DND-41 (cell line): ENCODE results near the gene ASTN1.

Experiments used
- ATAC-seq: fragments of 200-7000 bp; cut with Tn5 transposase; 3 replicates; pipeline ENCODE4 v1.9.1; 2021; ENCODE audit warnings: low read depth; ENCODE audit not compliant: insufficient read depth
- DNase-seq: peaks from one replicate; pipeline ENCODE4 v3.0.0-alpha.2; 2020
- H2AFZ ChIP-seq: 2 replicates; pipeline ENCODE4 v1.6.0; 2012; ENCODE audit warnings: low read depth, low read length
- H3K27ac ChIP-seq: 2 replicates; pipeline ENCODE4 v1.5.1; 2012; ENCODE audit warnings: low read length, inconsistent platforms
- H3K27me3 ChIP-seq: fragments of 200-600 bp; sonication (generic); 2 replicates; pipeline ENCODE4 v1.6.0; 2012; ENCODE audit warnings: low read length, mild to moderate bottlenecking, inconsistent platforms; ENCODE audit not compliant: insufficient read depth, poor library complexity
- H3K36me3 ChIP-seq: 2 replicates; pipeline ENCODE4 v1.5.1; 2012; ENCODE audit warnings: low read length, inconsistent platforms; ENCODE audit not compliant: insufficient read depth
- H3K4me1 ChIP-seq: 2 replicates; pipeline ENCODE4 v1.5.1; 2012; ENCODE audit warnings: mild to moderate bottlenecking, low read length; ENCODE audit not compliant: insufficient read depth
- H3K4me2 ChIP-seq: 2 replicates; pipeline ENCODE4 v1.6.0; 2012; ENCODE audit warnings: mild to moderate bottlenecking, moderate library complexity, low read length, inconsistent platforms; ENCODE audit not compliant: insufficient read depth
- H3K4me3 ChIP-seq, 2 experiments: fragments of 200-600 bp in 1 of 2; shearing (Covaris generic) in 1 of 2; 2 replicates each; pipeline ENCODE4 v1.5.1; 2012 to 2016; ENCODE audit warnings: inconsistent platforms in 2 of 2, low read length in 2 of 2, mild to moderate bottlenecking in 2 of 2, low read depth in 1 of 2, moderate library complexity in 1 of 2
- H3K79me2 ChIP-seq: 2 replicates; pipeline ENCODE4 v1.6.0; 2012; ENCODE audit warnings: low read length, inconsistent platforms; ENCODE audit not compliant: insufficient read depth
- H3K9ac ChIP-seq: 2 replicates; pipeline ENCODE4 v1.6.0; 2012; ENCODE audit warnings: low read depth, mild to moderate bottlenecking, inconsistent platforms, low read length, moderate library complexity
- H3K9me3 ChIP-seq: 2 replicates; pipeline ENCODE4 v1.5.1; 2012; ENCODE audit warnings: low read length, moderate library complexity, mild to moderate bottlenecking, inconsistent platforms; ENCODE audit not compliant: insufficient read depth, severe bottlenecking
- H4K20me1 ChIP-seq: 2 replicates; pipeline ENCODE4 v1.6.0; 2012; ENCODE audit warnings: low read length; ENCODE audit not compliant: insufficient read depth
- EZH2 ChIP-seq: IDR thresholded peaks from 3 replicates; pipeline ENCODE4 v1.6.1; 2012; ENCODE audit warnings: borderline replicate concordance, low read depth, mild to moderate bottlenecking, moderate library complexity, low read length, inconsistent platforms; ENCODE audit not compliant: severe bottlenecking
- TF ChIP-seq, protein P1 (sequence below): IDR thresholded peaks from 2 replicates; pipeline ENCODE4 v1.5.1; 2012; ENCODE audit warnings: borderline replicate concordance, low read length, moderate library complexity, mild to moderate bottlenecking; ENCODE audit not compliant: poor library complexity, severe bottlenecking; ENCODE audit errors: extremely low read depth

The ASTN1 gene

DNA sequence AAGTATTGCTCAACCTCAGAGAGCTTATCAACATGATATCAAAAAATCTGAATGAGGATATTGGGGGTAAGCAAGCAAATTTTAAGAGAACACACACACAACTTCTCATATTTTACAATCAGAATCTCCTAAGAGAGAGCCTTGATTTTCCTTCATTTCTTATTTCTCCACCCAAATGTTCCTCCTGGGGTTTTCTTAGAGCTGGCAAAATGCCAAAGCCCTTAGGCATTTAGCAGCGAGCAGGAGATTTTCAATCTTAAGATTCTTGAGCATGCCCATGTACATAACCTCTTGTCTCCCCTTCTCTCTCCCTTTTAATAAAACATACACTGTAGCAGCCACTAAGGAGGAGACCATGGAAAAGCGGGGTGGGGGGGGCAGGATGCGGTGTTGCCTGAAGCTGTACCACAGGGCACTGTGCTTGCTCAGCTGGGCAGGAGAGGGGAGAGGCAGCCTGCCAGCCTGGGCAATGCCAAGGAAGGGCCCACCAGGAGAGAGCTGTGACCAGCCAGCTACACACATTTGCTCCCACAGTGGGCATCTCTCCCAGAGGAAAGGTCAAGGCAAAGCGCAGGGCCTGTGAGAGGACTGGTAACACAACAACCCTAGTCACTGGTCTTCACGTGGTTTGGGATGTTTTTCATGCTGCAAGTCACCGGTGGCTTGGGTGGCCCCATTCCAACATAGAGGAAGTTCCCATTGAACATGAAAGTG is 10.6 kb upstream of the ASTN1 start:
- H2AFZ ChIP-seq, result no peak overlapping the region
- H3K79me2 ChIP-seq, result no peaks in the 10 kb centered on the region
- TF ChIP-seq, protein P1, sequence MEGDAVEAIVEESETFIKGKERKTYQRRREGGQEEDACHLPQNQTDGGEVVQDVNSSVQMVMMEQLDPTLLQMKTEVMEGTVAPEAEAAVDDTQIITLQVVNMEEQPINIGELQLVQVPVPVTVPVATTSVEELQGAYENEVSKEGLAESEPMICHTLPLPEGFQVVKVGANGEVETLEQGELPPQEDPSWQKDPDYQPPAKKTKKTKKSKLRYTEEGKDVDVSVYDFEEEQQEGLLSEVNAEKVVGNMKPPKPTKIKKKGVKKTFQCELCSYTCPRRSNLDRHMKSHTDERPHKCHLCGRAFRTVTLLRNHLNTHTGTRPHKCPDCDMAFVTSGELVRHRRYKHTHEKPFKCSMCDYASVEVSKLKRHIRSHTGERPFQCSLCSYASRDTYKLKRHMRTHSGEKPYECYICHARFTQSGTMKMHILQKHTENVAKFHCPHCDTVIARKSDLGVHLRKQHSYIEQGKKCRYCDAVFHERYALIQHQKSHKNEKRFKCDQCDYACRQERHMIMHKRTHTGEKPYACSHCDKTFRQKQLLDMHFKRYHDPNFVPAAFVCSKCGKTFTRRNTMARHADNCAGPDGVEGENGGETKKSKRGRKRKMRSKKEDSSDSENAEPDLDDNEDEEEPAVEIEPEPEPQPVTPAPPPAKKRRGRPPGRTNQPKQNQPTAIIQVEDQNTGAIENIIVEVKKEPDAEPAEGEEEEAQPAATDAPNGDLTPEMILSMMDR, result no peak
- TF ChIP-seq EZH2, result no peak
- no peaks in the 10 kb centered on the region for H3K27me3 ChIP-seq
- no peaks in the 10 kb centered on the region for H3K36me3 ChIP-seq
- no peaks in the 10 kb centered on the region for H4K20me1 ChIP-seq
- no peak overlapping the region for H3K9ac ChIP-seq
- ATAC-seq (no peak), DNase-seq (no peak)
- H3K4me1 ChIP-seq, result no peaks in the 10 kb centered on the region
- no peaks in the 10 kb centered on the region for H3K9me3 ChIP-seq
- no peak overlapping the region for H3K4me2 ChIP-seq
- no peak overlapping the region for H3K4me3 ChIP-seq
- no peak overlapping the region for H3K27ac ChIP-seq

DNA sequence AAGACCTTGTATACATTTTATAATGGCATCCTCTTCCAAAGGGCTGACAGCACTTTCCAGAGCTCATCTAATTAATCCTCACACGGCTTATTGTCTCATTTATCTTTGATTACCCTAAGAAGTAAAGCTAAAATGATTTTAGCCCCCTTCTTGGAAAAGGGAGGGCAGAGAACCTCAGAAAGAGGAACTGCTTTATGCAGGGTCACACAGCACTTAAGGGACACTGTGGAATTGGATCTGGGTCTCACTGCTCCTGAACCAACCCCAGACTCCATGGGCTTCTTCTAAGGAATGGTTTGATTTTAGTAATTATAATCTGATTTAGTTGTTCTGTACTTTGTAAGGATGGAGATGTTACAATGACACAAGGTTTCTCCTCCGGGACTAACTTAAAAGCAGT is 9.5 kb upstream of the ASTN1 start:
- no peaks in the 10 kb centered on the region for H4K20me1 ChIP-seq
- H3K4me2 ChIP-seq, result no peak overlapping the region
- ATAC-seq, result no peak
- no peak overlapping the region for H3K27ac ChIP-seq
- no peak for DNase-seq
- no peak overlapping the region for H2AFZ ChIP-seq
- H3K36me3 ChIP-seq, result no peaks in the 10 kb centered on the region
- no peak overlapping the region for H3K4me3 ChIP-seq
- H3K27me3 ChIP-seq, result no peaks in the 10 kb centered on the region
- no peak for TF ChIP-seq EZH2
- no peak overlapping the region for H3K9ac ChIP-seq
- no peaks in the 10 kb centered on the region for H3K79me2 ChIP-seq
- H3K9me3 ChIP-seq, result no peaks in the 10 kb centered on the region
- H3K4me1 ChIP-seq, result no peaks in the 10 kb centered on the region

DNA sequence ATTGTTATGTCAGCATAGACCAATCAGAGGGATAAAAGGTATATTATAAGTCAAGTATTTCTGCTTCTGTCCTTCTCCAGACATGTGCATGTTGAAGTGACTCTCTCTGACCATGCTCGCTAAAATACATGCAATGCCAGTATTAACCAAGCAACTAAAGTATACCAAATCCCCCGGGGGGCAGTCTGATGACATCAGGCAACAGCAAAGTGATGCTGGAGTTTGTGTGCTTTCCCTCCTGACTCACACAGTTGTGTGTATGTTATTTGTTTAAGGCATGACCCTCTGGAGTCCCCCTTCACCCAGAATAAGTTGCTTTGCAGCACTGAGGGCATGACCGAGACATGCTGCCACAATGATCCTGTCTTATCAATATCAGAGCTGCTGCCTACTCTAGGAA is 8.4 kb upstream of the ASTN1 start:
- no peaks in the 10 kb centered on the region for H3K4me1 ChIP-seq
- no peak overlapping the region for H3K27ac ChIP-seq
- H3K4me3 ChIP-seq, result no peak overlapping the region
- H3K27me3 ChIP-seq, result no peaks in the 10 kb centered on the region
- DNase-seq, result no peak
- no peak for TF ChIP-seq EZH2
- TF ChIP-seq, protein P1, result no peak
- H4K20me1 ChIP-seq, result no peaks in the 10 kb centered on the region
- no peaks in the 10 kb centered on the region for H3K9me3 ChIP-seq
- no peak overlapping the region for H2AFZ ChIP-seq
- H3K4me2 ChIP-seq, result no peak overlapping the region
- H3K9ac ChIP-seq, result no peak overlapping the region
- no peaks in the 10 kb centered on the region for H3K79me2 ChIP-seq
- no peaks in the 10 kb centered on the region for H3K36me3 ChIP-seq
- ATAC-seq, result no peak

DNA sequence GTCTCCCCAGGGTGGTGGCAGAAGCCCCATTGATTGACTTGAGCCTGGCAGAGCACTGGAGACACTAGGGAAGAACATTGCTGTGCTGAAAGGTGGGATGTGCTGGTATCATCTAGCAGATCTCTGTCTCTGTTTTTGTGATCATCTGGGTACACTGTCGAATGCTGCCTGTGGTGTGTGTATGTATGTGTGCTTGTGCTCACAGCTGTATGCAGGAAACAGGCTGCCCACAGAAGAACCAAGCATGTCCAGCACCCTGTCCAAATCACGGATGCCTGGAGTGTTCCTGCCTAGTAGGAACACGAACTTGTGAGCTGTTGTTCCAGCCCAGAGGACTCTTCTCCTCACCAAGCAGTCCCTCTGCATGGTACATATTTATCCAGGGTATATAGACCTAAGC is 7.8 kb upstream of the ASTN1 start:
- Histone ChIP-seq H3K27me3 (no peaks in the 10 kb centered on the region), H3K9ac (no peak overlapping the region), H3K9me3 (no peaks in the 10 kb centered on the region), H3K4me3 (no peak overlapping the region), H3K27ac (no peak overlapping the region), H3K4me2 (no peak overlapping the region), H2AFZ (no peak overlapping the region), H3K36me3 (no peaks in the 10 kb centered on the region), H3K4me1 (no peaks in the 10 kb centered on the region), H4K20me1 (no peaks in the 10 kb centered on the region), H3K79me2 (no peaks in the 10 kb centered on the region)
- ATAC-seq, result no peak
- no peak for TF ChIP-seq EZH2
- TF ChIP-seq, protein P1, result no peak
- no peak for DNase-seq
